HG02973 (cell line): ENCODE measurements around the gene DNAH7.

Experiments
- ATAC-seq: cut with Tn5 transposase; IDR thresholded peaks from one replicate; pipeline ENCODE4 v1.9.1; 2021; ENCODE audit warnings: moderate library complexity; ENCODE audit not compliant: unreplicated experiment

The DNAH7 gene

GRCh38 chr2:196079052-196079451 is 10.4 kb upstream of the DNAH7 start:
- no peak for ATAC-seq

GRCh38 chr2:196077821-196078220 is 9.2 kb upstream of the DNAH7 start:
- no peak for ATAC-seq

GRCh38 chr2:196076778-196077568 is 8.3 kb upstream of the DNAH7 start:
- ATAC-seq: no peak

GRCh38 chr2:196075196-196075595 is 6.6 kb upstream of the DNAH7 start:
- no peak for ATAC-seq

GRCh38 chr2:196074631-196075030 is 6.0 kb upstream of the DNAH7 start:
- ATAC-seq: no peak

- ATAC-seq: no peak
Observed at GRCh38 chr2:196073521-196073920, 4.9 kb upstream of the DNAH7 start.

- ATAC-seq: no peak
Observed at GRCh38 chr2:196067088-196067382, 1.6 kb downstream of the DNAH7 start.

- ATAC-seq: no peak
Observed at GRCh38 chr2:196066291-196067087, 2.1 kb downstream of the DNAH7 start.

GRCh38 chr2:196063773-196064172 is 4.9 kb downstream of the DNAH7 start:
- no peak for ATAC-seq

GRCh38 chr2:196059491-196059960 is 9.1 kb downstream of the DNAH7 start:
- ATAC-seq: no peak

- ATAC-seq: no peak
Observed at GRCh38 chr2:196054631-196055030, 14.0 kb downstream of the DNAH7 start.

GRCh38 chr2:196046123-196046917 is 22.3 kb downstream of the DNAH7 start:
- no peak for ATAC-seq

GRCh38 chr2:196041786-196042185 is 26.9 kb downstream of the DNAH7 start:
- ATAC-seq: no peak

GRCh38 chr2:196040218-196040617 is 28.4 kb downstream of the DNAH7 start:
- ATAC-seq: no peak

- ATAC-seq: no peak
Observed at GRCh38 chr2:196036442-196036841, 32.2 kb downstream of the DNAH7 start.

- no peak for ATAC-seq
Observed at GRCh38 chr2:196018037-196018436, 50.6 kb downstream of the DNAH7 start.

GRCh38 chr2:196012314-196012713 is 56.3 kb downstream of the DNAH7 start:
- ATAC-seq: no peak

- no peak for ATAC-seq
Observed at GRCh38 chr2:196000551-196000950, 68.1 kb downstream of the DNAH7 start.

- ATAC-seq: no peak
Observed at GRCh38 chr2:195998070-195998469, 70.6 kb downstream of the DNAH7 start.

- ATAC-seq: no peak
Observed at GRCh38 chr2:195995499-195995898, 73.1 kb downstream of the DNAH7 start.

GRCh38 chr2:195993623-195994022 is 75.0 kb downstream of the DNAH7 start:
- no peak for ATAC-seq
